Choroid plexus epithelial cell (primary cell): ENCODE data around the gene GOLGA2.
"Not testable (repeated sequence)": the region's sequence is repeated elsewhere in the genome, so short reads cannot be mapped to it uniquely, and the experiment has no call there.

Source experiments
- DNase-seq: peaks from one replicate; pipeline ENCODE4 v3.0.0-alpha.2; 2010; ENCODE audit warnings: low read depth
- H3K4me3 ChIP-seq: 2 replicates; pipeline ENCODE4 v1.5.1; 2011; ENCODE audit warnings: low read depth, mild to moderate bottlenecking, control low read depth, low read length, moderate library complexity
- TF ChIP-seq, protein P1 (sequence below): conservative IDR thresholded peaks from 2 replicates; pipeline ENCODE4 v1.5.1; 2011; ENCODE audit warnings: low read depth, mild to moderate bottlenecking, control low read depth, inconsistent platforms, low read length, moderate library complexity

GOLGA2 gene

GRCh38 chr9:128292009-128292408 is 16.2 kb upstream of the GOLGA2 start:
- TF ChIP-seq, protein P1, sequence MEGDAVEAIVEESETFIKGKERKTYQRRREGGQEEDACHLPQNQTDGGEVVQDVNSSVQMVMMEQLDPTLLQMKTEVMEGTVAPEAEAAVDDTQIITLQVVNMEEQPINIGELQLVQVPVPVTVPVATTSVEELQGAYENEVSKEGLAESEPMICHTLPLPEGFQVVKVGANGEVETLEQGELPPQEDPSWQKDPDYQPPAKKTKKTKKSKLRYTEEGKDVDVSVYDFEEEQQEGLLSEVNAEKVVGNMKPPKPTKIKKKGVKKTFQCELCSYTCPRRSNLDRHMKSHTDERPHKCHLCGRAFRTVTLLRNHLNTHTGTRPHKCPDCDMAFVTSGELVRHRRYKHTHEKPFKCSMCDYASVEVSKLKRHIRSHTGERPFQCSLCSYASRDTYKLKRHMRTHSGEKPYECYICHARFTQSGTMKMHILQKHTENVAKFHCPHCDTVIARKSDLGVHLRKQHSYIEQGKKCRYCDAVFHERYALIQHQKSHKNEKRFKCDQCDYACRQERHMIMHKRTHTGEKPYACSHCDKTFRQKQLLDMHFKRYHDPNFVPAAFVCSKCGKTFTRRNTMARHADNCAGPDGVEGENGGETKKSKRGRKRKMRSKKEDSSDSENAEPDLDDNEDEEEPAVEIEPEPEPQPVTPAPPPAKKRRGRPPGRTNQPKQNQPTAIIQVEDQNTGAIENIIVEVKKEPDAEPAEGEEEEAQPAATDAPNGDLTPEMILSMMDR = no peak
- DNase-seq = no peak
- no peak overlapping the region for H3K4me3 ChIP-seq

DNA sequence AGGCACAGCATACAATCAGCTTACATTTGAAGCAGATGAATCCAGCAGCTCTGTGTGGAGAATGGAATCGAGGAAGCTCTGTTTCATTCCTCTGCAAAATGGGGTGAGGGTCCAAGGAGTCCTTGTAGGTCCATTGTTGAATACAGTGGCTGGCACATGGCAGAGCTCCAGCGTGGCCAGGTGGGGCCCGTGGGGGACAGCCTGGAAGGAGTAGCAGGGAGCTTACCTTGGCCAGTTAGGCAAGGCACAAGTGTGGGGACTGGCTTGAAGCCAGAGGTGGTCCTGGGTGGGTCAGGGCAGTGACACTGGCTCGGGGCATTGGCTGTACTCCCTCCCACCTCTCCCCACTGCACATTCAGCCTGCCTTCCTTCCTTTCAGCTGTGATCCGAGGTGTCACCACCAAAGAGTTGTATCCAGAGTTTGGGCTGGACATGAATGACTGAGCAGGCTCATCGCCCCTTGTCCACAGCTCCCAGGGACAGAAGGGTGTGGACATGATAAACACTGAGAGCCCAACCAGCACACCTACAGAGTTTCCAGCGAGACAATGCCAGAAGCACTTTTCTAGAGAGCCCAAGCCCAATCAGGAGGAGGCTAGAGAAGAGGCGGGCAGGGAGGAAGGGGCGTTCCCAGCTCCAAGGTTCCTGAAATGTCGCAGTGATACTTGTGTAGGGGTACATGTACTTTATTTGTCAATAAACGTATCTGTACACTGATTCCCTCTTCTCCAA is 12.6 kb upstream of the GOLGA2 start:
- H3K4me3 ChIP-seq = no peak overlapping the region
- TF ChIP-seq, protein P1 = no peak
- no peak for DNase-seq

- TF ChIP-seq, protein P1 = no peak
- peak; percentile 68 for DNase-seq
- no peak overlapping the region for H3K4me3 ChIP-seq
Measured at GRCh38 chr9:128286440-128286839, 10.6 kb upstream of the GOLGA2 start.

- TF ChIP-seq, protein P1 = no peak
- DNase-seq = no peak
- no peak overlapping the region for H3K4me3 ChIP-seq
Measured at GRCh38 chr9:128285033-128285784, 9.4 kb upstream of the GOLGA2 start.

DNA sequence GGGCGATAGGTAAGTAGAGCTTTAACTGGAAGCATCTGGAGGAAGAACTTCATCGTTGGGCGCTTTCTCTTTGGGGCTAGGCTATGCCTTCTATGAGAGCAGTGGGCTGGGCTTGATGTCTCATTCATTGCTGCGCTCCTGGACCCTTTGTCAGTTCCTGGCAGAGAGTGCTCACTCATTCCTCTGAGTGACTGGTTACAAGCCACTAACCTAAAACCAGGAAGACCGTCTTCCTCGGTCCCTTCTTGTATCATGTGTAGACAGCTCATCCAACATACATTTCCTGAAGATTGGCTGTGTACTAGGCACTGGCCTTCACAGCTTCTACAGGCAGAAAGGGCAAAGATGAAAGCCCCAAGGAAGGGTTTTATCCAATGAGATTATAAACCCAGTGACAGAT is 6.7 kb upstream of the GOLGA2 start:
- DNase-seq = peak; percentile 34
- H3K4me3 ChIP-seq = no peak overlapping the region
- TF ChIP-seq, protein P1 = no peak

- DNase-seq = no peak
- TF ChIP-seq, protein P1 = no peak
Measured at GRCh38 chr9:128280084-128280622, 4.3 kb upstream of the GOLGA2 start.

GRCh38 chr9:128279088-128280073 is 3.6 kb upstream of the GOLGA2 start:
- H3K4me3 ChIP-seq, DNase-seq: not testable (repeated sequence)

More at GRCh38 chr9:128280084-128280622, 4.3 kb upstream of the GOLGA2 start:
- H3K4me3 ChIP-seq = no peak overlapping the region
